Adrenal gland (tissue), 5 donors: ENCODE measurements around the gene S100A9.

Experiments
- CTCF ChIP-seq, 6 experiments: fragments of 450-650 bp in 4 of 6; fragments of 200-600 bp in 2 of 6; sonication (generic) in 1 of 6; IDR thresholded peaks; 1 replicate in 5 of 6; 2 replicates in 1 of 6; pipeline versions ENCODE4 v1.5.1 to v1.8.0; 2016 to 2021; ENCODE audit warnings: antibody characterized with exemption in 6 of 6, mild to moderate bottlenecking in 2 of 6, moderate library complexity in 1 of 6
- POLR2A ChIP-seq, 2 donors: fragments of 450-650 bp; IDR thresholded peaks; one replicate each; pipeline ENCODE4 v1.6.1; 2017; ENCODE audit warnings: antibody characterized with exemption in 2 of 2, mild to moderate bottlenecking in 2 of 2, moderate library complexity in 1 of 2
- donor health status: DM: no; HTN: no; CAD: no.

DNA sequence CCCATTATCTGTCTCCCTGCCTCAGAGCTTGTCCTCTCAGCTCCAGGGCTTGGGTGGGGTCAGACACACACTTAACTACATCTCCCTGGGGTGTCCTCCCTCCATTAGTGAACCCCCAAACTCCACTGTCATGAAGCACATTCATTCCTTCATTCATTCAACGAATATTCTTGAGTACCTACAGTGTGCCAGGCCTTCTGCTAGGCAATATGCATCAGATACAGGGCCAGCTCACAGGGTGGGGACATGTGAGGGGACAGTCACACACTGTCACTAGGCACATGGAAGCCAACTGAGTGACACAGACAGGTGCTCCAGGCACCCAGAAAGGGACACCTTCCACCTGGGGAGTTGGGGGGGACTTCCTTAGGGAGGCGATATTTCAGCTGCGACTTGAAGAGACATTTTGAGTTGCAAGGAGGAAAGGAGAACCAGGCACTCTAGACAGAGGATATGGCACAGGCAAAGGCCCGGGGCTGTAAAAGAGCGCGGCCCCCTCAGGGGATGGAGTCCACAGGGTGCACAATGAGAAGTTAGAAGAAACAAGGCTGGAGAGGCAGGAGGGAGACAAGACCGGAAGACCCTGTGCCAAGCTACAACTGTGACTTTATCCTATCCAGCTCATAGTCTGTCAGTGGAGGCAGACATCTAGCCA, 41.9 kb downstream of the S100A9 start:
- TF ChIP-seq POLR2A (IDR thresholded peaks at IDR 0.05): no peak
- TF ChIP-seq CTCF (IDR thresholded peaks at IDR 0.05): no peak
